Gastrocnemius medialis (tissue), 4 donors: ENCODE results near the gene HOTAIR. TPM values are rescaled to one million over a fixed set of nuclear protein-coding genes. Genes with fewer than 3 reads are reported as not detected.

Experiments
- ATAC-seq, 2 donors: fragments of 150-250 bp; one replicate each; pipeline ENCODE4 v1.9.1; 2016
- DNase-seq, 2 donors: peaks; one replicate each; pipeline ENCODE4 v3.0.0-alpha.2; 2019
- H3K27ac ChIP-seq, 4 donors: fragments of 200-600 bp; sonication (generic); 1 replicate in 1 of 4; 2 replicates in 3 of 4; pipeline ENCODE4 v1.5.1; 2016 to 2018; ENCODE audit warnings: mild to moderate bottlenecking in 2 of 4, moderate library complexity in 1 of 4
- H3K27me3 ChIP-seq, 3 donors: fragments of 200-600 bp; sonication (generic) in 2 of 3; 1 replicate in 1 of 3; 2 replicates in 2 of 3; pipeline versions ENCODE4 v1.5.1 to v1.6.0; 2016 to 2019; ENCODE audit warnings: mild to moderate bottlenecking in 1 of 3, moderate library complexity in 1 of 3
- H3K36me3 ChIP-seq, 2 donors: fragments of 200-600 bp; sonication (generic) in 1 of 2; one replicate each; pipeline ENCODE4 v1.5.1; 2017 to 2018
- H3K4me1 ChIP-seq, 2 donors: fragments of 200-600 bp; sonication (generic) in 1 of 2; one replicate each; pipeline ENCODE4 v1.5.1; 2016 to 2017; ENCODE audit warnings: mild to moderate bottlenecking in 2 of 2
- H3K4me3 ChIP-seq, 4 donors: fragments of 200-600 bp; sonication (generic) in 3 of 4; 1 replicate in 1 of 4; 2 replicates in 3 of 4; pipeline ENCODE4 v1.5.1; 2016 to 2019; ENCODE audit warnings: mild to moderate bottlenecking in 2 of 4
- H3K9me3 ChIP-seq, 3 donors: fragments of 200-600 bp; sonication (generic) in 2 of 3; 1 replicate in 1 of 3; 2 replicates in 2 of 3; pipeline ENCODE4 v1.5.1; 2016 to 2019
- CTCF ChIP-seq, 5 experiments: fragments of 450-650 bp in 3 of 5; fragments of 200-600 bp in 2 of 5; sonication (generic) in 2 of 5; IDR thresholded peaks in 4 of 5; conservative IDR thresholded peaks in 1 of 5; 1 replicate in 4 of 5; 2 replicates in 1 of 5; pipeline ENCODE4 v1.5.1; 2016 to 2019; ENCODE audit warnings: antibody characterized with exemption in 5 of 5, mild to moderate bottlenecking in 3 of 5, moderate library complexity in 3 of 5
- POLR2A ChIP-seq, 2 donors: fragments of 450-650 bp; IDR thresholded peaks; one replicate each; pipeline ENCODE4 v1.6.1; 2017; ENCODE audit warnings: antibody characterized with exemption in 2 of 2, mild to moderate bottlenecking in 2 of 2, moderate library complexity in 2 of 2
- in situ Hi-C, 4 donors: fragments of 200-750 bp; cut with MboI; loops; one replicate each; pipeline versions ENCODE4 v1.15.0 to v1.8.0; 2017; ENCODE audit warnings: low sequenced_read_pairs in 4 of 4
- intact Hi-C: fragments of 100-400 bp; cut with DNase I; formaldehyde crosslinking; loops from one replicate; pipeline ENCODE4 v1.15.1; 2023; ENCODE audit warnings: low total_unique reads
- total RNA-seq, 4 donors: library from RNA; depleted of rRNA; stranded (reverse); fragments of >200 nt; gene quantifications; one replicate each; pipeline versions ENCODE4 v1.1.0 to v1.2.3, GENCODE V29; 2016

HOTAIR gene
- total RNA-seq, 4 donors from 2014 or later = 0.35 to 0.83 (median 0.56) TPM; not detected in 1

GRCh38 chr12:53930591-53931255, 44.0 kb downstream of the HOTAIR start:
- H3K9me3 ChIP-seq = no peaks in the 10 kb centered on the region
- in situ Hi-C loops = no loop called here
- H3K27me3 ChIP-seq = peaks cover 90 to 96% (median 95%) of the 10 kb centered on the region in 3 donors
- no peak overlapping the region for H3K4me3 ChIP-seq
- no peak for ATAC-seq
- no peak overlapping the region for H3K27ac ChIP-seq
- DNase-seq = no peak
- H3K4me1 ChIP-seq = no peaks in the 10 kb centered on the region
- no peaks in the 10 kb centered on the region for H3K36me3 ChIP-seq
- intact Hi-C loops = no loop called here
- TF ChIP-seq POLR2A (IDR thresholded peaks at IDR 0.05) = no peak
- TF ChIP-seq CTCF (IDR thresholded peaks at IDR 0.05 in 4 of 5, conservative IDR thresholded peaks at IDR 0.05 in 1 of 5) = no peak

DNA sequence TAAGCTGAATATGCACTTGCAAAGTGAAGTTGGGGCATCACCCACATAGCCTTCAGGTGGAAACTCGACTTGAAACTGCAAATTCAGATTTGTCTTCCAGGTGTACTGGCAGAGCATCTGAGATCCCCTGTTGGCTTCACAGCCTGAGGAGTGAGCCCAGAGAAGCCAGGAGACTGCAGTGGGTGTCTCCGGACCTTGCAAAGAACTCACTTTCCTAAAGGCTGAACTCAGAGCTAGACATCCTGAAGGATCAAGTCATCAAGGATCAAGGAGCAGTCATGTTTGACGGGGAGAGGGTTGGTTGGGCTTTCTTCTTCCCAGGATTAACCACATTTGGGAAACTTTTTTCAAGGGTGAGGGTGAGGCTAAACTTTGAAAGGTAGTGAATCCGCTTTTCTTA, 45.2 kb downstream of the HOTAIR start:
- in situ Hi-C loops (no loop called here), intact Hi-C loops (no loop called here)
- TF ChIP-seq POLR2A (IDR thresholded peaks at IDR 0.05) (no peak), CTCF (IDR thresholded peaks at IDR 0.05 in 4 of 5, conservative IDR thresholded peaks at IDR 0.05 in 1 of 5) (no peak)
- H3K9me3 ChIP-seq = no peaks in the 10 kb centered on the region
- peaks cover 80 to 89% (median 89%) of the 10 kb centered on the region in 3 donors for H3K27me3 ChIP-seq
- H3K4me3 ChIP-seq = no peak overlapping the region
- ATAC-seq (no peak), DNase-seq (no peak)
- H3K27ac ChIP-seq = no peak overlapping the region
- H3K4me1 ChIP-seq = no peaks in the 10 kb centered on the region
- no peaks in the 10 kb centered on the region for H3K36me3 ChIP-seq

DNA sequence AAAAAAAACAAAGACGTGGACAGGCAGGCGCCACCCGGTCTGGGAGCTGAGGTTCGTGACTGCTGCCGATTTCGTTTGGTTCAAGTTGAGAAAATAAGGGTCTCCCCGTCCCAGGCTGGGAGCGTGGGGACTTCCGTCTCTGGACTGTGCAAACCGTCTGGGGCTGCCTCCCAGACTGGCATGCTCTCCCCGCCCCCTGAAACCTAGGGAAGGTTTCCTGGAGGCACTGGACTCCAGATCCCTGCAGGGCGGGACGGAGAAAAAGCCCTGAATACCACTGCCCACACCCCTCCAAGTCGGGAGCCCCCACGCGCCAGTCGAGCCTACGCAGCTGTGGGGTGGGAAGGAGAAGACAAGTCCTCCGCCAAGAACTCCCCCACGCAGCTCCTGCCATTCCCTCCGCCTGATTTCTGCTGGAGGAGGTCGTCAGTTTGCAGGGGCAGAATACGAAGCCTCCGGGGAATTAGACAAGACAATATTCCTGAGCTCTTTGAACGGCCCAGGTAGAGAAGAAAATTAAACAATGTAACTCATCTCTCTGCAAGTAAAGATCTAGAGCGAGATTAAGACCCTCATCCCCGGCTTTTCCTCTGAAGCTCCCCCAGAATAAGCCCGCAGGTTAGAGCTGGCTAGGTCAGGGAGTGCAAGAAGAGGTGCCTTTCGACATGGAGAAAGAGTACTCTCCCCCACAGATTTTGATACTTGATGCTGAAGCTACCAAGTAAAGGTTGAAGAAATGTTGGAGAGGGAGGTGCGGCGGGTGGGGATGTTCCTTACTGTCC, 46.5 kb downstream of the HOTAIR start:
- Histone ChIP-seq H3K27me3 (peaks cover 70 to 85% (median 76%) of the 10 kb centered on the region in 3 donors), H3K4me3 (no peak overlapping the region), H3K4me1 (no peaks in the 10 kb centered on the region), H3K27ac (no peak overlapping the region), H3K36me3 (no peaks in the 10 kb centered on the region), H3K9me3 (no peaks in the 10 kb centered on the region)
- no peak for TF ChIP-seq POLR2A (IDR thresholded peaks at IDR 0.05)
- TF ChIP-seq CTCF (IDR thresholded peaks at IDR 0.05 in 4 of 5, conservative IDR thresholded peaks at IDR 0.05 in 1 of 5) = no peak
- intact Hi-C loops = no loop called here
- DNase-seq (no peak), ATAC-seq (no peak)
- in situ Hi-C loops = no loop called here

DNA sequence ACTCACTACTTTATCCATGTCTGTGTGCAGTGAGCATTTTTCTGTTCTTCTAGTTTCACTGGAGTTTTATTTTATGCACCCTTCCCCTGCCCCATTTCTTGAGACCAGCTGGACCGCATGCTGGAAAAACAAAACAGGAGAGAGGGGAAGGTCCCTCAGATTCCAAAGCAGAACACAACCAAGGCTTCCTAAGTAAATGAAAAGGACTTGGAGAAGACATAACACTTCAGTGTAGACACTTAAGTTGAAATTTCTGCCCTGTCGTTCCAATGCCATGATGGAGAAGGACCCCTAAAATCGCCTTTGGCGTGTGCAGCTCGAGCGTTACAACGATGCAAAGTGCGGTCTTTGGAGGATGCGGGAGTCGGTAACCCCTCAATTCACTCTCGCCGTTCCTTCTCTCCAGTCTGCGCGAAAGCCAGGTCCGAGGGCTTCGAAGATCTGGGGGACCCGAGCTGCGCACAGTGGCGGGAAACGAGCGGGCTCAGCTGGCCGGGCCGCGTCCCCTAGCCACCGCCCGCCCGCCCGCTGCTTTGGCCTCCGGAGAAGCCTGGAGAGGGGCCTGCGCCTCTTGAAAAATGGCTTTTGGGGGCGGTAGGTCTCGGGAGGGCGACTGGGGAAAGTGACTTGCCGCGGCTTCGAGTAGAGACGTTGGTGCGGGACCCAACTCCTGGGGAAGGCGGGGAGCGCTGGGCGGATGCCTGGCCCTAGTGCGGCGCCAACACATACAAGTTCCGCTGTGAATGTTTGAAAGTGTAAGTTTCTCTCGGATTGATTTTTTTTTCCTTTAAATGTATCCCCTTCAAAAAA, 47.3 kb downstream of the HOTAIR start:
- ATAC-seq (no peak), DNase-seq (no peak)
- in situ Hi-C loops (no loop called here), intact Hi-C loops (no loop called here)
- Histone ChIP-seq H3K27ac (no peak overlapping the region), H3K27me3 (peaks cover 68 to 85% (median 68%) of the 10 kb centered on the region in 3 donors), H3K36me3 (no peaks in the 10 kb centered on the region), H3K4me1 (no peaks in the 10 kb centered on the region), H3K4me3 (no peak overlapping the region), H3K9me3 (no peaks in the 10 kb centered on the region)
- TF ChIP-seq CTCF (IDR thresholded peaks at IDR 0.05 in 4 of 5, conservative IDR thresholded peaks at IDR 0.05 in 1 of 5) (no peak), POLR2A (IDR thresholded peaks at IDR 0.05) (no peak)
